ENCODE data around the gene AP5Z1.

The AP5Z1 gene

DNA sequence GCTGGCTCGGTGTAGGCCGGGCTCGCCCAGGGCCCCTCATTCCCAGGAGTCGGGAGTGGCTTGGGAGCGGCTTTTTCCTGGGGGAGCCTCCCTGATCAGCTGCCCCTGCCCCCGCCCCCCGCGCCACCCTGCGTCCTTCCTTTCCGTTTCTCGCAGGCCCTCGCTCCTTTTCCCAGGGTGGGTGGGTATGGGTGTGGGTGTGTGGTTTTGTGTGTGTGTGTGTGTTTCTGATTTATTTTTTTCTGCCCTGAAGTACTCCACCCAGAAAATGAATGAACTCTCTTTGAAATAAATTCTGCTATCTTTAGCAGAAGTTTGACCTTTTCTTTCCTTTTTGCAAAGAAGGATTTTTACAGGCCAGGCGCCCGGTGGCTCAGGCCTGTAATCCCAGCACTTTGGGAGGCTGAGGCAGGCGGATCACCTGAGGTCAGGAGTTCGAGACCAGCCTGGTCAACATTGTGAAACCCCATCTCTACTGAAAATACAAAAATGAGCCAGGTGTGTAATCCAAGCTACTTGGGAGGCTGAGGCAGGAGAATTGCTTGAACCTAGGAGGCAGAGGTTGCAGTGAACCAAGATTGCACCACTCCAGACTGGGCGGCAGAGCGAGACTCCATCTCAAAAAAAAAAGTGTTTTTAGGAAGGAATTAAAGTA is 30.0 kb upstream of the AP5Z1 start:
- peaks cover 26% of the 10 kb centered on the region for H3K4me1 ChIP-seq (ENCODE audit: insufficient read depth, poor library complexity, severe bottlenecking)
- DNase-seq (ENCODE audit: low spot score) (no peak), ATAC-seq (ENCODE audit: low read depth) (no peak; the same call in 2 of the 3 replicates)
- H3K9me3 ChIP-seq (ENCODE audit: severe bottlenecking), result no peaks in the 10 kb centered on the region
- TF ChIP-seq, protein P1, sequence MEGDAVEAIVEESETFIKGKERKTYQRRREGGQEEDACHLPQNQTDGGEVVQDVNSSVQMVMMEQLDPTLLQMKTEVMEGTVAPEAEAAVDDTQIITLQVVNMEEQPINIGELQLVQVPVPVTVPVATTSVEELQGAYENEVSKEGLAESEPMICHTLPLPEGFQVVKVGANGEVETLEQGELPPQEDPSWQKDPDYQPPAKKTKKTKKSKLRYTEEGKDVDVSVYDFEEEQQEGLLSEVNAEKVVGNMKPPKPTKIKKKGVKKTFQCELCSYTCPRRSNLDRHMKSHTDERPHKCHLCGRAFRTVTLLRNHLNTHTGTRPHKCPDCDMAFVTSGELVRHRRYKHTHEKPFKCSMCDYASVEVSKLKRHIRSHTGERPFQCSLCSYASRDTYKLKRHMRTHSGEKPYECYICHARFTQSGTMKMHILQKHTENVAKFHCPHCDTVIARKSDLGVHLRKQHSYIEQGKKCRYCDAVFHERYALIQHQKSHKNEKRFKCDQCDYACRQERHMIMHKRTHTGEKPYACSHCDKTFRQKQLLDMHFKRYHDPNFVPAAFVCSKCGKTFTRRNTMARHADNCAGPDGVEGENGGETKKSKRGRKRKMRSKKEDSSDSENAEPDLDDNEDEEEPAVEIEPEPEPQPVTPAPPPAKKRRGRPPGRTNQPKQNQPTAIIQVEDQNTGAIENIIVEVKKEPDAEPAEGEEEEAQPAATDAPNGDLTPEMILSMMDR (IDR thresholded peaks at IDR 0.05; ENCODE audit: poor library complexity, severe bottlenecking), result no peak
- H3K27me3 ChIP-seq (ENCODE audit: insufficient read depth, poor library complexity, severe bottlenecking), result no peaks in the 10 kb centered on the region
- peaks cover 50% of the 10 kb centered on the region for H3K36me3 ChIP-seq (ENCODE audit: low read depth)
- H3K27ac ChIP-seq (ENCODE audit: poor library complexity, severe bottlenecking), result peak overlapping the region; percentile 94
- H3K4me3 ChIP-seq (ENCODE audit: severe bottlenecking), result peak overlapping the region; percentile 25

DNA sequence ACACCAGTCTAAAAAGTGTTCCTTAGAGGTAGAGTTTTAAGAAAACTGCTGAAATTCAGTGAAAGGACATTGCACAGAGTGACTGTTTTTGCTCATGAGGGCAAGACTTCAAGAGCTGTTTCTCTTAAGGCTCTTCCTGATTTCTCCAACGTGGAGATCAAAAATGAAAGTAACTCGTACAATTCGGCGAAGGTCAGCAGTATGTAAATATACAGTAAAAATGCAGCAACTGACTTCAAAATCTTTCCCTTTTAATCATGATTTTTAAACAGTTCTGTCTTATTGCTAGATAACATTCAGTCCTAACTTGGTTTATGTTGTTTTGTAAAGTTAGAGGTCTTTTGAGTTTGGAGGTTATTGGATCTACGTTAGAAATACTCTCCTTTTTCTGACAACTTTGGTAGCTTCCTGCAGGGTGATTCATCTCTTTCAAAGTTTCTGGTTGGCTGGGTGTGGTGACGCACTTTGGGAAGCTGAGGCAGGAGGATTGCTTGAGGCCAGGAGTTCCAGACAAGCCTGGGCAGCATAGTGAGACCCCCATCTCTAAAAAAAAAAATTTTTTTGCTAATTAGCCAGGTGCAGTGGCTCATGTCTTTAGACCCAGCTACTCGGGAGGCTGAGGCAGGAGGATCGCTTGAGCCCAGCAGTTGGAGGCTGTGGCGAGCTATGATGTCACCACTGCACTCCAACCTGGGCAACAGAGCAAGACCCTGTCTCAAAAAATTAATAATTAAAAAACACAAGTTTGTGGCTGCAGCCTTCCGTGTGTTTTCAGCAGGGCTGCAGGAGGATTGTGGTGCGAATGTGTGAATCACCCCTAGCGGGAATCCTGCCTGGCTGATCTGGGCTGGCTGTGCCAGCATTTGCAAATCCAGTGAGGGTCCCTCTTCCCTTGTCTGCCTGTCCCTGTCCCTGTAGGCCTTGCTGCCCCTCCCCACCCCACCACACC is 29.2 kb upstream of the AP5Z1 start:
- peak overlapping the region; percentile 94 for H3K27ac ChIP-seq (ENCODE audit: poor library complexity, severe bottlenecking)
- no peaks in the 10 kb centered on the region for H3K27me3 ChIP-seq (ENCODE audit: insufficient read depth, poor library complexity, severe bottlenecking)
- peaks cover 26% of the 10 kb centered on the region for H3K4me1 ChIP-seq (ENCODE audit: insufficient read depth, poor library complexity, severe bottlenecking)
- DNase-seq (ENCODE audit: low spot score) (no peak), ATAC-seq (ENCODE audit: low read depth) (no peak)
- H3K36me3 ChIP-seq (ENCODE audit: low read depth), result peaks cover 49% of the 10 kb centered on the region
- no peaks in the 10 kb centered on the region for H3K9me3 ChIP-seq (ENCODE audit: severe bottlenecking)
- H3K4me3 ChIP-seq (ENCODE audit: severe bottlenecking), result peak overlapping the region; percentile 25
- TF ChIP-seq, protein P1 (IDR thresholded peaks at IDR 0.05; ENCODE audit: poor library complexity, severe bottlenecking), result no peak

DNA sequence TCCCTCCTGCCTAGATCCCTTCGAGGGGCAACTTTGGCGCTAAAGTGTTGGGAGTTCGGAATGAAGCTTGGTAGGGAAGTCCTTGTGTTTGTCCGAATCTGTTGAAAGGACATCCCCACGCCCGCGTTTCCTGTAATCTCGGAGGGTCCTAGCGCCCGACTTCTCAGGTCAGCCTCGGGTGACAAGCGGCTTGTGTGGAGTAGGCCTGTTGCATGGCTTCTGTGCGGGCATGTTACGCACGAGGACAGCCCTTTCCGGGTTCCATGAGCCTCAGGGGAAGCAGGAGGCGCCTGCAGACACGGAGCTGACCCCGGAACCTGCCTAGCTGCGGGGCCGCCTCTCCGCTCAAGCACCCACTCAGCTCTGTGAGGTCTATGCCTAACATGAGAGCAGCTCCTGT is 28.4 kb upstream of the AP5Z1 start:
- peaks cover 49% of the 10 kb centered on the region for H3K36me3 ChIP-seq (ENCODE audit: low read depth)
- H3K27me3 ChIP-seq (ENCODE audit: insufficient read depth, poor library complexity, severe bottlenecking), result no peaks in the 10 kb centered on the region
- H3K4me3 ChIP-seq (ENCODE audit: severe bottlenecking), result no peak overlapping the region
- peaks cover 26% of the 10 kb centered on the region for H3K4me1 ChIP-seq (ENCODE audit: insufficient read depth, poor library complexity, severe bottlenecking)
- TF ChIP-seq, protein P1 (IDR thresholded peaks at IDR 0.05; ENCODE audit: poor library complexity, severe bottlenecking), result no peak
- ATAC-seq (ENCODE audit: low read depth) (no peak), DNase-seq (ENCODE audit: low spot score) (no peak)
- peak overlapping the region; percentile 94 for H3K27ac ChIP-seq (ENCODE audit: poor library complexity, severe bottlenecking)
- no peaks in the 10 kb centered on the region for H3K9me3 ChIP-seq (ENCODE audit: severe bottlenecking)

DNA sequence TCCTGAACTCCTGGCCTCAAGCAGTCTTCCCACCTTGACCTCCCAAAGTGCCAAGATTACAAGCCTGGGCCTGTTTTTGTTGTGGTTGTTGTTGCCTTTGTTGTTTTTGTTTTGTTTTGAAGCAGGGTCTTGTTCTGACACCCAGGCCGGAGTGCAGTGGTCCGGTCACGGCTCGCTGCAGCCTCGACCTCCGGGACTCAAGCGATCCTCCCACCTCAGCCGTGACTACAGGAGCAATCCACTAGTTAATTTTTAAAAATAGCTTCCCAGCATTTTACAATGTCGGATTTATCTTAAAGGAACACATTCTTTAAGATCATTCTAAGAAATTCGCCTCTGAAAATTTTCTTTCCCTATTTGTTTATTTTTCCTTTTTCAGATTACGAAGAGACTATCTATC is 27.7 kb upstream of the AP5Z1 start:
- Histone ChIP-seq H3K4me1 (ENCODE audit: insufficient read depth, poor library complexity, severe bottlenecking) (peaks cover 26% of the 10 kb centered on the region), H3K27me3 (ENCODE audit: insufficient read depth, poor library complexity, severe bottlenecking) (no peaks in the 10 kb centered on the region), H3K27ac (ENCODE audit: poor library complexity, severe bottlenecking) (no peak overlapping the region), H3K9me3 (ENCODE audit: severe bottlenecking) (no peaks in the 10 kb centered on the region), H3K4me3 (ENCODE audit: severe bottlenecking) (no peak overlapping the region), H3K36me3 (ENCODE audit: low read depth) (peaks cover 48% of the 10 kb centered on the region)
- DNase-seq (ENCODE audit: low spot score) (no peak), ATAC-seq (ENCODE audit: low read depth) (no peak)
- TF ChIP-seq, protein P1 (IDR thresholded peaks at IDR 0.05; ENCODE audit: poor library complexity, severe bottlenecking), result no peak

All from RWPE2 (cell line).